AG10803 (cell line): ENCODE measurements around the gene CLPTM1L.
"Not testable (repeated sequence)": the region's sequence is repeated elsewhere in the genome, so short reads cannot be mapped to it uniquely, and the experiment has no call there.

Source experiments
- DNase-seq: peaks from one replicate; pipeline ENCODE4 v3.0.0; 2010; ENCODE audit warnings: low read depth
- H3K4me3 ChIP-seq: 2 replicates; pipeline ENCODE4 v1.5.1; 2011; ENCODE audit warnings: mild to moderate bottlenecking, low read length, control low read depth
- CTCF ChIP-seq: conservative IDR thresholded peaks from 2 replicates; pipeline ENCODE4 v1.5.1; 2011; ENCODE audit warnings: mild to moderate bottlenecking, low read length, control low read depth, inconsistent platforms

CLPTM1L gene

DNA sequence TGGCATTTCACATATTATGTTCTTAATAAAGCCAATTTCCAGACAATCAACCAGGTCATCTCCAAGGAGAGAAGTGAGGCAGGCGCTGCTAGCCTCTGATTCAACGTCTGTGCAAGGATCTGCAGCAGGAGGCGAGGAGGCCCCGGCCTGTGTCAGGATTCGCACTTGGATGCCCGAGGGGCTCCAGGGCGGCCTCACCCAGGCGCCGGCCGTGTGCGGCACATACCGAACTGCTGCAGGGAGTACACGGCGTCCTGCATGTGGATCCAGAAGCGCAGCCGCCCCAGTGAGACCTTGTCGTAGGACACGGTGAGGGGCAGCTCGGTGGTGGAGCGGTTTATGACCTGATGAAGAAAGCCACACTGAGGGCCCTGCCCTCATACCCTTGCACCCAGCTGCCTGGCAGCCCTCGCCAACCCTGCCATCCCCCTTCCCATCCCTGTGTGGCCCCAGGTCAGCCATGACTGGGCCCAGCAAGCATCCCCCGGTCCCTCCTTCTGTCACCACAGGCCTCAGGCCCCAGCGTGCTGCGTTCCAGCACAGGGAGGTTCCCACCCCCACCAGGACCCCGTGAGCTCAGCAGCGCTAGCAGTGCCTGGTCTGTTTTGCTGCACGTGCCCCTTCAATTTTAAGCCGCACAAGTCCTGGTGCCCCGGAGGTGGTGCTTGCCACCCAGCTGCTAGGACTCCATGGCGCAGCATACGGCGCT, 9.9 kb downstream of the CLPTM1L start:
- TF ChIP-seq CTCF, result no peak
- no peak overlapping the region for H3K4me3 ChIP-seq
- no peak for DNase-seq

DNA sequence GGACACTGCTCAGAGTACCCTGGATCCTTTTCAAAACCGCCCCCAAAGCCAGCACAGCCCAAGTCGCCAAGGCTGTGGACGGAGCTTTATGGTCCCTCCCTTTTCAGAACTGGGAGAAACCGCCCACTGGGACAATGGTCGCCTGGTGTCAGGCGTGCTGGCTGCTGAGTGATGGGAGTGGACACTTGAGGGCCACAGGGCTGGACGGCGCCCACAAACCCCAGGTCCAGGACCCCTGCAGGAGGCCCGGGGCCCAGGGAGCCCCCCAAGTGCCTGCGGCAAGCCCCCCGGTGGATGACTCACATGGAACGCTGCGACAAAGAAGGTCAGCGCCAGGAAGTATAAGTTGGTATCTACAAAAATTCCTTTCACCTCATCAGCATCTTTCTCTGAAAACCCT, 10.9 kb downstream of the CLPTM1L start:
- no peak overlapping the region for H3K4me3 ChIP-seq
- no peak for DNase-seq
- TF ChIP-seq CTCF, result no peak

GRCh38 chr5:1333286-1333685, 11.6 kb downstream of the CLPTM1L start:
- H3K4me3 ChIP-seq, DNase-seq: not testable (repeated sequence)

- TF ChIP-seq CTCF, result no peak
- no peak overlapping the region for H3K4me3 ChIP-seq
Observed at GRCh38 chr5:1332461-1333001, 12.4 kb downstream of the CLPTM1L start.

GRCh38 chr5:1331861-1332405, 13.0 kb downstream of the CLPTM1L start:
- no peak for DNase-seq
- no peak for TF ChIP-seq CTCF
- H3K4me3 ChIP-seq, result no peak overlapping the region

More at GRCh38 chr5:1332461-1333001, 12.4 kb downstream of the CLPTM1L start:
- no peak for DNase-seq

DNA sequence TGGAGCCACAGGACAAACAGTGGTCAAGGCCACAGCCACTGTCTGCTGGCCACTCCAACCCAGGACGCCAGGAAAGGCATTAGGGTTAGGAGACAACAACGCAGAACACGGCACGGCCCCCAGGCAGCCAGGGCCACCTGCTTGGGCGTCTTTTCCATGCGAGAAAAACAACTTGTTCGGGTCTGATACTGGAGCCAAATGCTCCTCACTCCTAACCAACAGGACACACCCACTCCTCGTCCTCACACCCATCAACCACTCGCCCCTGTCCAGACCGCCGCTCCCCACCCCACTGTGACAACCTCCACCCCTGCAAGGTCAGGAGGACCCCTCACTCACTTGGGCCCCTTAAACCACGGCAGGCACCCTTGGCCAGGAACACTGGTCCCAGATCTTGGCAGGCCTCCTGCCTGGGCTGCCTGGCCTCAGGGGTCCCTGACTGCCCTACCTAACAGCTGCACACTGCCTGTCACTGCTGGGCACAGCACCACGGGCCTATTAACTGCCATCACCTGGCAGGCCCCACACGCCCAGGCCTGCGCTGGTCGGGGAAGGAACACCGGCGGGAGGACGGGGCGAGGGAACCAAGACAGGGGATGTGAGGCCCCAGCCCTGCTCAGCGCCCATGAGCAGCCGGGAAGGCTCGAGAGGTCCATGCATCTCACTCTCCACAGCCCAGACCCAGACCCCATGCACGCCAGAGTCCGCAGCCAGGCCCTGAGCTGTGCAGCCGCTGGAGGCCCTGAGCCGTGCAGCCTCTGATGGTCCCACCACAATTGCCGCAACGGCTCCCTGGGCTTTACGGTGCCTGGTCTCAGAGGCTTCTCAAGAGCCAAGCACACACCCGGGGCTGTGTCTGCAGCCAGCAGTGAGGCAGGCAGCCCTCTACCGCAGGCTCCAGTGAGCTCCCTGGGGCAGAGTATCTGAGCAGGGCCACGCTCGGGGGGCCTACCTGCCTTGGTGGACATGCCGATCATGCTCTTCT, 13.8 kb downstream of the CLPTM1L start:
- H3K4me3 ChIP-seq, result no peak overlapping the region
- TF ChIP-seq CTCF, result no peak
- no peak for DNase-seq

DNA sequence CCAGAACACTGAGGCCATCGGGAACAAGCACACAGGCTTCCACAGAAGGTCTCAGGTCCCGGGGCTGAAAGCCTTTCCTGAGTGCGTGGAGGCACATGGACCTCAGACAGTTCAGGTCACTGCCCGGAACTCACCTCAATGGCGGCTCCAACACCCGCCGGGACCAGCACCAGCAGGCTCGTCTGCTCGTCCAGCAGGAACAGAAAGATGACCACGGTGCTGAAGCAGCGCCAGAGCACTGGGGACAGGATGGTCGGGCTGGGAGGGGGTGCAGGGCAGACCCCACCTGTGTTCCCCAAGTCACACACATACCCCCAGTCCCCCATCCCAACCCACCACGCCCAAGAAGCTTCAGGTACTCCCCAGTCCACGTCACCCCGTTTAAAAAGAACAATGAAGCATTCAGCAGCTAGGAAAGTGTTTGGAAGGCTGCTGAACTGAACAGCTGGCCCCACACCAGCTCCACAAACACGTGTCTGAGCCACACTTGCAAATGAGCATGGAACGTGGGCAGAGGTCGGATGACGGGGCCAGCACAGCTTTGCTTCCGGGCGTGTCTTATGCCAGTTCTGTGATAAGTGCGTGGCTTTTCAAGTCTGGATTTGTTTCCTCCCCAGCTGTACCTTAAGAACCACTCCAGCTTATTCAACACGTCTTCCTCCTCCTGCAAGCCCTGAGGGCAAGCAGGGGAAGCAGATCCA, 14.6 kb downstream of the CLPTM1L start:
- H3K4me3 ChIP-seq, result no peak overlapping the region
- no peak for DNase-seq

More for the DNA sequence above, 14.6 kb downstream of the CLPTM1L start:
- no peak for TF ChIP-seq CTCF
